CD4-positive, alpha-beta T cell (primary cell): ENCODE data around the gene GALNT14. TPM values are rescaled to one million over a fixed set of nuclear protein-coding genes. Genes with fewer than 3 reads are reported as not detected.

Experiments
- ATAC-seq: fragments of 200-7000 bp; cut with Tn5 transposase; one replicate; pipeline ENCODE4 v1.10.0; 2022; ENCODE audit warnings: mild to moderate bottlenecking; ENCODE audit not compliant: poor library complexity
- CTCF ChIA-PET: fragments of 350-600 bp; sonication (Branson Sonifier 250); formaldehyde crosslinking; loops from one replicate; lab custom pipeline; 2021; ENCODE audit warnings: antibody characterized with exemption, inconsistent platforms; lab: Charles Lee
- POLR2A ChIA-PET: fragments of 350-600 bp; sonication (Branson Sonifier 250); formaldehyde crosslinking; loops from one replicate; lab custom pipeline; 2021; ENCODE audit warnings: antibody characterized with exemption, inconsistent platforms; lab: Charles Lee
- DNase-seq, 14 experiments: peaks; one replicate each; pipeline ENCODE4 v3.0.0-alpha.2; 2013 to 2020; ENCODE audit warnings: mixed read lengths in 2 of 14
- H3K27ac ChIP-seq, 2 donors: one replicate each; pipeline versions ENCODE4 v1.5.1 to v1.7.0; 2013; ENCODE audit warnings: low read length in 2 of 2, low read depth in 1 of 2, mild to moderate bottlenecking in 1 of 2
- H3K27me3 ChIP-seq, 2 experiments: 1 replicate in 1 of 2; 2 replicates in 1 of 2; pipeline versions ENCODE4 v1.6.1 to v1.7.0; 2013; ENCODE audit warnings: low read length in 2 of 2, control low read depth in 1 of 2, mild to moderate bottlenecking in 1 of 2, moderate library complexity in 1 of 2; ENCODE audit not compliant: insufficient read depth in 2 of 2, control insufficient read depth in 1 of 2
- H3K36me3 ChIP-seq: one replicate; pipeline ENCODE4 v1.6.1; 2013; ENCODE audit warnings: low read length, control low read depth; ENCODE audit not compliant: insufficient read depth
- H3K4me1 ChIP-seq: one replicate; pipeline ENCODE4 v1.6.1; 2013; ENCODE audit warnings: low read length, control low read depth; ENCODE audit not compliant: insufficient read depth
- H3K4me3 ChIP-seq: one replicate; pipeline ENCODE4 v1.5.1; 2013; ENCODE audit warnings: mild to moderate bottlenecking, low read length, moderate library complexity
- H3K9me3 ChIP-seq, 2 experiments: 1 replicate in 1 of 2; 2 replicates in 1 of 2; pipeline versions ENCODE4 v1.6.1 to v1.7.0; 2013; ENCODE audit warnings: low read length in 2 of 2, mild to moderate bottlenecking in 2 of 2, control low read depth in 1 of 2, moderate library complexity in 1 of 2; ENCODE audit not compliant: control insufficient read depth in 1 of 2, insufficient read depth in 1 of 2
- H3K27ac Mint-ChIP-seq: one replicate; pipeline ENCODE4 v1.8.0; 2020; ENCODE audit warnings: mixed read lengths
- H3K27me3 Mint-ChIP-seq: one replicate; pipeline ENCODE4 v1.8.0; 2021; ENCODE audit warnings: mixed read lengths
- H3K36me3 Mint-ChIP-seq: one replicate; pipeline ENCODE4 v1.8.0; 2021; ENCODE audit warnings: low read depth, mixed read lengths
- H3K4me1 Mint-ChIP-seq: one replicate; pipeline ENCODE4 v1.8.0; 2021; ENCODE audit warnings: low read depth, mixed read lengths
- H3K4me3 Mint-ChIP-seq: one replicate; pipeline ENCODE4 v1.8.0; 2020; ENCODE audit warnings: mild to moderate bottlenecking, mixed read lengths
- H3K9me3 Mint-ChIP-seq: one replicate; pipeline ENCODE4 v1.8.0; 2020; ENCODE audit warnings: mixed read lengths
- intact Hi-C, 2 experiments: fragments of 100-400 bp; cut with DNase I in 1 of 2; cut with micrococcal nuclease in 1 of 2; formaldehyde crosslinking; loops; one replicate each; pipeline versions ENCODE4 v1.15.1 to v1.9.0; 2023 to 2025; cut with DNase I, micrococcal nuclease
- total RNA-seq, 174 experiments: library from RNA in 2 of 174; stranded (reverse) in 2 of 174; gene quantifications; one replicate each; pipeline ENCODE4 v1.2.3 and lab custom pipeline; 2021 to 2026
- TF ChIP-seq, protein P1 (sequence below): fragments of 200-600 bp; IDR thresholded peaks from one replicate; pipeline ENCODE4 v1.8.0; 2022; ENCODE audit warnings: antibody characterized with exemption, mild to moderate bottlenecking

The GALNT14 gene
- total RNA-seq, 2 experiments from 2014 or later: not detected

DNA sequence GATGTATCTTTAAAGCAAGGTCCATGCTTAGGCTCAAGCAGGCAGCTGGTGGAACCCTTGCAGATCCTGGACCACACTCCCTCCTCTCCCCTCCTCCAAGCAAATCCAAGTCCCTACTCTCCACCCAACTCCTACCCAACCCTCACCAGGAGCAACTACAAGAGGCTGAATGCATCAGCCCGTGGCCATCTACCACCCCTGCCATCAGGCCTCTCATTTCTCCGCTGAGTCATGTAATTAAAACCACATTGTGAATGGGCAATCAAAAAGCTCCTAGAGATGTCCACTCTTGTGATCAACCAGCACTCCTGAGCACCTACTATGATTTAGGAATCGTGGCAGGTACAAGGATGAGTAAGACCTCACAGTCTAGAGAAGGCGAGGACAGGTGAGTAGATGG, 188.8 kb downstream of the GALNT14 start:
- Histone ChIP-seq H3K36me3 (no peaks in the 10 kb centered on the region), H3K27me3 (no peaks in the 10 kb centered on the region), H3K9me3 (peaks cover 0 to 4% of the 10 kb centered on the region in 2 experiments), H3K4me1 (no peaks in the 10 kb centered on the region), H3K27ac (no peak overlapping the region), H3K4me3 (no peak overlapping the region)
- ATAC-seq: no peak
- no peak overlapping the region for H3K4me3 Mint-ChIP-seq
- CTCF ChIA-PET: no interaction called here
- H3K9me3 Mint-ChIP-seq: no peaks in the 10 kb centered on the region
- POLR2A ChIA-PET: no interaction called here
- DNase-seq: no peak
- no peaks in the 10 kb centered on the region for H3K27me3 Mint-ChIP-seq
- no peaks in the 10 kb centered on the region for H3K4me1 Mint-ChIP-seq
- no peaks in the 10 kb centered on the region for H3K36me3 Mint-ChIP-seq
- TF ChIP-seq, protein P1, sequence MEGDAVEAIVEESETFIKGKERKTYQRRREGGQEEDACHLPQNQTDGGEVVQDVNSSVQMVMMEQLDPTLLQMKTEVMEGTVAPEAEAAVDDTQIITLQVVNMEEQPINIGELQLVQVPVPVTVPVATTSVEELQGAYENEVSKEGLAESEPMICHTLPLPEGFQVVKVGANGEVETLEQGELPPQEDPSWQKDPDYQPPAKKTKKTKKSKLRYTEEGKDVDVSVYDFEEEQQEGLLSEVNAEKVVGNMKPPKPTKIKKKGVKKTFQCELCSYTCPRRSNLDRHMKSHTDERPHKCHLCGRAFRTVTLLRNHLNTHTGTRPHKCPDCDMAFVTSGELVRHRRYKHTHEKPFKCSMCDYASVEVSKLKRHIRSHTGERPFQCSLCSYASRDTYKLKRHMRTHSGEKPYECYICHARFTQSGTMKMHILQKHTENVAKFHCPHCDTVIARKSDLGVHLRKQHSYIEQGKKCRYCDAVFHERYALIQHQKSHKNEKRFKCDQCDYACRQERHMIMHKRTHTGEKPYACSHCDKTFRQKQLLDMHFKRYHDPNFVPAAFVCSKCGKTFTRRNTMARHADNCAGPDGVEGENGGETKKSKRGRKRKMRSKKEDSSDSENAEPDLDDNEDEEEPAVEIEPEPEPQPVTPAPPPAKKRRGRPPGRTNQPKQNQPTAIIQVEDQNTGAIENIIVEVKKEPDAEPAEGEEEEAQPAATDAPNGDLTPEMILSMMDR: no peak
- intact Hi-C loops: no loop called here
- no peak overlapping the region for H3K27ac Mint-ChIP-seq

DNA sequence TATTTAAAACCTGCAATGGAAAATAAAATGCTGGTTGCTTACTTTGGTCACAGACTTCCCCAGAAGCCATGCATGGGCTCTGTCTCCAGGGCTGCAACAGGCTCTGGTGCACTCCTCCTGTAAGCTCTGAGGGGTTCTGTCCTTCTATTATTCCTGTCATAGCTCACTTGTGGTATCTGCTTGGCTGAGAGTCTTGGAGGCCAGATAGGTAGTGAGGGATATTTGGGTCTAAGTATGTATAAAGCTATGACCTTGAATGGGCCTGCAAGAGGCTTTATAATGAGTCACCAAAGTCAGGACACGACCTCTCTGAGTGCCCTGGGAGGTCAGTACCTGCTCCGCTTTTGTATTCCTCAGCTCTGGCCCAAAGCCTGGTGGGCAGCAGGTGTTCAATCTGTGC, 189.4 kb downstream of the GALNT14 start:
- CTCF ChIA-PET: no interaction called here
- no peaks in the 10 kb centered on the region for H3K27me3 Mint-ChIP-seq
- no peak overlapping the region for H3K27ac Mint-ChIP-seq
- Histone ChIP-seq H3K27me3 (no peaks in the 10 kb centered on the region), H3K27ac (no peak overlapping the region), H3K9me3 (peaks cover 0 to 5% of the 10 kb centered on the region in 2 experiments), H3K4me1 (no peaks in the 10 kb centered on the region), H3K4me3 (no peak overlapping the region), H3K36me3 (no peaks in the 10 kb centered on the region)
- TF ChIP-seq, protein P1: no peak
- DNase-seq (no peak), ATAC-seq (no peak)
- no peaks in the 10 kb centered on the region for H3K9me3 Mint-ChIP-seq
- intact Hi-C loops: no loop called here
- no peak overlapping the region for H3K4me3 Mint-ChIP-seq
- POLR2A ChIA-PET: no interaction called here
- no peaks in the 10 kb centered on the region for H3K4me1 Mint-ChIP-seq
- H3K36me3 Mint-ChIP-seq: no peaks in the 10 kb centered on the region

DNA sequence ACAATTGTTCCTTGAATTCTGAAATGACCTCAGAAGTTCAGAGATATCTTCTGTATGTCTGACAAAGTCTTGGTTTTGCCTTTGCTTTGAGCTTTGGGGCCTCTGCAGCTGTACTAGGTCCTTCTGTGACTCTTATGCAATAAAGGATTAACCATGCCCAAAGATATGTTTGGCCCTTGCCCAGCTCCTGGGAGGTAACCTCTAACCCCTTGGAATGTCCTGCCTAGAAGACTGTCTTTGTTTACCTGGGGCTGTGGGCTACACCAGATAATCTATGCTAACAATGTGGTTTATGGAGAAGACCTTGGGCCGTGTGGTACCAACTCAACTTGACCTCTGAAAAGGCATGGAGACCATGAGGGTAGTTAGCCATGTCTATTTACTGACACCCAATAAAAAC, 190.1 kb downstream of the GALNT14 start:
- intact Hi-C loops: no loop called here
- no peaks in the 10 kb centered on the region for H3K27me3 Mint-ChIP-seq
- no peaks in the 10 kb centered on the region for H3K4me1 Mint-ChIP-seq
- H3K9me3 Mint-ChIP-seq: no peaks in the 10 kb centered on the region
- Histone ChIP-seq H3K4me3 (no peak overlapping the region), H3K27ac (no peak overlapping the region), H3K9me3 (peaks cover 0 to 5% of the 10 kb centered on the region in 2 experiments), H3K4me1 (no peaks in the 10 kb centered on the region), H3K36me3 (no peaks in the 10 kb centered on the region), H3K27me3 (no peaks in the 10 kb centered on the region)
- CTCF ChIA-PET: no interaction called here
- TF ChIP-seq, protein P1: no peak
- POLR2A ChIA-PET: no interaction called here
- H3K27ac Mint-ChIP-seq: no peak overlapping the region
- H3K36me3 Mint-ChIP-seq: no peaks in the 10 kb centered on the region
- ATAC-seq (no peak), DNase-seq (no peak)
- no peak overlapping the region for H3K4me3 Mint-ChIP-seq
